Measurements from ENCODE around the gene ZSCAN2.

- no peak for TF ChIP-seq POLR2AphosphoS5 (IDR thresholded peaks at IDR 0.05)
- no peak for TF ChIP-seq POLR2A (IDR thresholded peaks at IDR 0.05)
Measured at GRCh38 chr15:84606653-84607120, 5.9 kb downstream of the ZSCAN2 start.
